NCI-H187 (cell line): ENCODE results near the gene TNPO3.
"Not testable (repeated sequence)": the region's sequence is repeated elsewhere in the genome, so short reads cannot be mapped to it uniquely, and the experiment has no call there.

Experiments
- DNase-seq, 2 experiments: peaks; one replicate each; lab custom pipeline; 2025; lab: John Stamatoyannopoulos, UW

Gene TNPO3

DNA sequence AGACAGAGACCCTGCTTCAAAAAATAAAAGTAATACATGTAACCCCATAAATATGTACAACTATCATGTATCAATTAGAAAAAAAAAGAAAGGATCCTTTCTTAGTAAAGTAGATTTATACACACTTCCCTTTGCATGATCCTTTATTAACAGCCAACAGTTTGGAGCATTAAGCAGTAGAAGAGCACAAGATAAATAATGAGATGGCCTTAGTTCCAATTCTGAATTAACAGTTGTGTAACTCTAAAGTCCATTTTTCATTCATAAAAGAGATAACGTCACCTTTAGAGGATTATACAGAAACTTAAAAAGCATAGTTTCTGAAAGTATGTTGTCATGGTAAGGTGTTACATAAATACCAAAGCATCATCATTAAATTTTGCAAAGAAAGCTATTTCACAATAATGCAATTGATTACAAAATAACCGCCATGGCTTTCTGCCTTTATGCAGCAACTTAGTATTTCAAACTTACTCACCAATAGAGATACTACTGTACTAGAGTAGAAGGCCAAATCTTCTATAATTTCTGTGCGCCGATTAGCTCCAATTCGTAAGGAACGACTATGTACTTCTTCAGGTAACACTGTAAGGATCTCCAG is 40.3 kb downstream of the TNPO3 start:
- DNase-seq = no peak

DNA sequence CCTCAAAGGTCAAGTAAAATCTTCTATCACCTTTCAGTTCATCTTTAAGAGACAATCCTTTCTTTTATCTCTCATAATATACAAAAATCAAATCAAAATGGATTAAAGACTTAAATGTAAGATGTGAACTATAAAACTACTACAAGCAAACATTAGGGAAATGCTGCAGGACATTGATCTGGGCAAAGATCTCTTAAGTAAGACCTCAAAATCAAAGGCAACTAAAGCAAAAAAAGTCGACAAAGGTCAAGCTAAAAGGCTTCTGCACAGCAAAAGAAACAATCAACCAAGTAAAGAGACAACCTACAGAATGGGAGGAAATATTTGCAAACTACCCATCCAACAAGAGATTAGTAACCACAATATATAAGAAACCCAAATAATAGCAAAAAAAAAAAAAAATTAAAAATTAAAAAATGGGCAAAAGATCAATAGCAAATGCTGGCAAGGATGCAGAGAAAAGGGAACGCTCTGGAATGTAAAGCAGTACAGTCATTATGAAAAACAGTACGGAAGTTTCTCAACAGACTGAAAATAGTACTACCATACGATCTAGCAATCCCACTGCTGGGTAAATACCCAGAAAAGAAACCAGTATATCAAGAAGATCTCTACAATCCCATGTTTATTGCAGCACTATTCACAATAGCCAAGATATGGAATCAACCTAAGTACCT is 41.7 kb downstream of the TNPO3 start:
- DNase-seq = no peak

DNA sequence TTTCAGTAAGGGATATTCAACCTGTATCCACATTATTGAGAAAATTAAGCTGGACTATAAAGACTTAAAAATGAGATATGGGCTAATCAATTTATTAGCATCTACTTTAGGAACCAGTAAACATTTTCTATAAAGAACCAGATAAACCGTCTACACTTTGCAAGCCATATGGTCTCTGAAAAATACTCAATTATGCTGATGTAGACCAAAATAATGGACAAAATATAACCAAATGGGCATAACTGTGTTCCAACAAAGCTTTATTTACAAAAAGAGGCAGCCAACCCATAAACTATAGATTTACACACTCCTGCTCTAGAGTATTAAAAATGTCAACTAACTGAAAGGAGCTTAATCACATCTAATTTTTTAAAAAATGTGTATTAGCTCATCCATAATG is 42.3 kb downstream of the TNPO3 start:
- DNase-seq = no peak

DNA sequence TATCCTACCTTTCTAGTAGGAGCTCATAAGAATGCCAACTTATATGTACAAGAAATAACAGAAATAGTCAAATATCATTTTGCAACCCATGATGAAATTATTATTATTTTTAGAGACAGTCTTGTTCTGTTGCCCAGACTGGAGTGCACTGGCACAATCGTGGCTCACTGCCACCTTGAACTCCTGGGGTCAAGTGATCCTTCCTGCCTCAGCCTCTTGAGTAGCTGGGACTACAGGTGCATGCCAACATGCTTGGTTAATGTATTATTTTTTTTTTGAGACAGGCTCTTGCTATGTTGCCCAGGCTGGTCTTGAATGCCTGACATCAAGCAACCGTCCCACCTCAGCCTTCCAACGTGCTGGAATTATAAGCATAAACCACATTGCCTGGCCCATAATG is 44.8 kb downstream of the TNPO3 start:
- DNase-seq = no peak

DNA sequence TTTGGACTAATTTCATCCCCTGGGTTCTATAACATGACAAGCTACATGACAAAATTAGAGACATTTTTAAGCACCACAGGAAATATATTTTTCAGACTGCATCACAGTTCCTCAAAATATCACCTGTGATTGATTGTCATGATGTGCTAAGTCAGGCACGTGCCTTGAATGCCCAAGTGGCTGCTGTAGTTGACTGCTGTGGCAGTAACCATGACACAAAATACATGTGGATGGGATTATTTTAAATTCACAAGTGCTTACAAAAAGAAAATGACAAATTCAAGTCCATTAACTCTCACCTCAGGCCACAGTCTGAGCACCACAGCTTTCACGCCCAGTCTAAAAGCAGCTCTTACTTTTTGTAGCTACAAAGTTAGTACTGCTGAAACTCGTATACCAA is 45.5 kb downstream of the TNPO3 start:
- no peak for DNase-seq

DNA sequence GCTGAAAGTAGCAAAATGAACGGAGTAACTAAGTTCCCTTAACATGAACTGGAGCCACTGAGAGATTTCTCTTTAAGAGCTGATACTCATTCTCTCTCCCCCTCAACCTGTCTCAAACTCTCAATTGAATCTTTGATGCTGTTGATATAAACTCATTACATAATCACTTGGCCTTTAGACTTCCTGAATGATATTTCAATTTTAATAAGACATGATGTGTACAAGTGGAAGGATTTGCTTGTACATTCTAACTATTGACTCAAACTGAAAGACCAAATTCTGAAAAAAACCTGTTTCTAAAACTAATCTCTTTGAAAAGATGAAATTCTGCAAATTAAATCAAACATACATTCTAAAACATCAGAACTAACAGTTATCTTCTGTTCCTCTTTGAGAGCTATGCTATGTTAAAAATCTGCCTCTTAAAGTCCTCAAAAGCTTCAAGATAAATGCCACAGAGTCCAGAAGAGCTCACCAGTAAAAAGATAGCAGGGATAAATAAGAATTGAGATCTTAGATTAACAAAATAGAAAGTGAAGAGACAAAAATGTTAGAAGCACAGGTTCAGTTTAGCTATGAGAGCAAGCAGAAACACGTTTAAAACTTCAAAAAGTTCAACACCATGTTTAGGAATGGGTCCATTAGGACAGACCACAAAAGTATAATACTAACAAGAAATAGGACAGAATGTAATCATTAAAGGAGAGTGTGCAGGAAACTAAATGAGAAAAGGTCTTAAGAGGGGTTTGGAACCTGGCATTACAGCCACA is 46.1 kb downstream of the TNPO3 start:
- no peak for DNase-seq

DNA sequence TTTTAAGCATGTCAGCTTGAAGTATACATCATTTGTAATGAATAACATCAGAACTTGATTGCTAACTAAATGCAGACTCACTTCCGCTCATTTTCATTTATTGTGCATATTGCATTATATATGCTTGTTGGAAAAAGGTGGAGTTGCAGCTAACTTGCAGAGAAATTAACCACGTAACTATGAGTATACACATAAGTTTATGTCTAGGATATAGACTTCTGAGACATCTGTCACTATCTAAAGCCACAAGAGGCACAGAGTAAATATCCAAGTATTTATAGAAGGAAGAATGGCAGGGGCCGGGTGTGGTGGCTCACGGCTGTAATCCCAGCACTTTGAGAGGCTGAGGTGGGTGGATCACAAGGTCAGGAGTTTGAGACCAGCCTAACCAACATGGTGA is 47.3 kb downstream of the TNPO3 start:
- DNase-seq = no peak

DNA sequence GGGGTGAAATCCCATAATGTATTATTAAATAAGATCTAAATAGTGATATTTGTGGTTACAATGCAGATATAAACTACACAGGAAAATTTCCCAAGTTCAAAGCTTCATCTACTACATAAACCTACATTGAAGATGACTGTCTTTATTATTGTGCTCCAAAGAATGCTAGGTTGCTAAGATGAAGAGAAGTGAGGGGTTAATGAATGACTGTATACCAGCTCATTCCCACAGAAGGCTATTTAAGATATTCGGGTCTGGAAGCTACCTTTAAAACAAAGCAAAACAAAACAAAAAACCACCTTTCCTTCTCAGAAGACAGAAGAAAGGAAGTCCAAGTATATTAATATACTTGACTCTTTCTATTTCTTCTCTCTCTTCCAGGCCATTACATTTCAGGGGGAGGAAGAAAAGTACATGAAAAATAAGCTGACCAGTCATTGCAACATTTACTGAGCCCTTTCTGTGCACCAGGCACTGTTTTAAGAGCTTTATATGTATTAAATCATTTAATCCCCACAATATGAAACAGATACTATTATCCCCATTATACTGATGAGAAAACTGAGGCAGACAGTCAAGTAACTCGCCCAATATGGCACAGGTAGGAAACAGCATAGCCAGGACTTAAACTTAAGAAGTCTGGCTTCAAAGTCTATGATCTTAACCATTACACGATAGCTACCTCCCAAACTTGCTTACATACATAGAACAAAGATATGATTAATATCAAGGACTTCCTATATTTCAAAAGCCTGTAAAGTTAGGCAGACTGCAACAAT is 48.1 kb downstream of the TNPO3 start:
- DNase-seq = no peak

DNA sequence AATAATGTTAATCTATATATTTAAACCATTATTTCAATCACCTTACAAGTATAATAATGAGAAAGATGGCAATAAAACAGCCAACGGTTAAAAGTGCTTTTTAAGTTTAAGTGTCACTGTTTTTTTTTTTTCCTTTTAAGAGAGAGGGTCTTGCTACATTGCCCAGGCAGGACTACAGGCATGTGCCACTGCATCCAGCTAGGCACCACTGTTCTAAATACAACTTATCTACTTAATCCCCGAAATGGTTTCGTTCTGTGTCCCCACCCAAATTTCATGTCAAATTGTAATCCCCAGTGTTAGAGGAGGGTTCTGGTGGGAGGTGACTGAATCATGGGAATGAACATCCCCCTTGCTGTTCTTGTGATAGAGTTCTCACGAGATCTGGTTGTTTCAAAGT is 49.7 kb downstream of the TNPO3 start:
- DNase-seq = no peak

DNA sequence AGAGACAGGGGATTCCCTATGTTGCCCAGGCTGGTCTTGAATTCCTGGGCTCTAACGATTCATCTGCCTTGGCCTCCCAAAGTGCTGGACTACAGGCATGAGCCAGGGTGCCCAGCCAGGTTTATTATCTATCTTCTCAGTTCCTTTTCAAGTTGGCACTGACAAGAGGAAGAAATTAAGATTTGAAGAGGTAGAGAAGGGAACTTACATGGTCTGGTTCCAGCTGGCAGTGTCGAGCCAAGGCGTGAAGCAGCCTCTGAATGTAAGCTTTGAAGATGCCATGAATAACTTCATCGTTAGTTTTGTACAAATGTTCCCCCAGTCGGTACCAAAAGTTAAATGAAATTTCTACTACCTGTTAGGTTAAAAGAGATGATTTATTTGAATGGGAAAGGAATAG is 57.7 kb downstream of the TNPO3 start:
- no peak for DNase-seq

DNA sequence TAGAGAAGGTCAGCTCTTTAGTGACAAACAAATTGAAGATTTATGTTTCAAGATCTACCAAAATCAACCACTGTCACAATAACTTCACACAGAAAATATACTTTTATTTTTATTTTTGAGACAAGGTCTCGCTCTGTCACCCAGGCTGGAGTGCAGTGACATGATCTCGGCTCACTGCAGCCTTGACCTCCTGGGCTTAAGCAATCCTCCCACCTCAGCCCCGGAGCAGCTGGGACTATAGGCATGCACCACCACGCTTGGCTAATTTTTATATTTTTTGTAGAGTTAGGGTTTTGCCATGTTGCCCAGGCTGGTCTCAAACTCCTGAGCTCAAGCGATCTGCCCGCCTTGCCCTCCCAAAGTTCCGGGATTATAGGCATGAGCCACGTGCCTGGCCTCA is 60.4 kb downstream of the TNPO3 start:
- DNase-seq = not testable (repeated sequence)

DNA sequence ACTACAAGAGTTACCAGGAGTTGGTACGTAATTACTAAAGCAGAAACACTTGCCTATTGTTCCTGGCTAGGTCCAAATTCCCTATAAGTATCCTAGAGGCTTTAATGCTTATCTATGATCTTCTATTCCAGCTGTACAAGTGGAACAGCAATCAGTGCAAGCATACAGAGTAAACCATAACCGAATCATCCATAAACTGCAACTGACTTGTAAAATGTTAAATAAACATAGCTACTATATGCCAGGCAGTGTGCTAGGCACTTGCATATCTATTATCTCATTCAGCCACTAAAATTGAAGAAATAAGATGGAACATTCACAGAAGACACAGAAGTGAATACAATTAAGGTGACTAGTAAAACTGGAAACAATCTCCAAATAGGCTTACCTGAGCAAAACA is 61.5 kb downstream of the TNPO3 start:
- no peak for DNase-seq

DNA sequence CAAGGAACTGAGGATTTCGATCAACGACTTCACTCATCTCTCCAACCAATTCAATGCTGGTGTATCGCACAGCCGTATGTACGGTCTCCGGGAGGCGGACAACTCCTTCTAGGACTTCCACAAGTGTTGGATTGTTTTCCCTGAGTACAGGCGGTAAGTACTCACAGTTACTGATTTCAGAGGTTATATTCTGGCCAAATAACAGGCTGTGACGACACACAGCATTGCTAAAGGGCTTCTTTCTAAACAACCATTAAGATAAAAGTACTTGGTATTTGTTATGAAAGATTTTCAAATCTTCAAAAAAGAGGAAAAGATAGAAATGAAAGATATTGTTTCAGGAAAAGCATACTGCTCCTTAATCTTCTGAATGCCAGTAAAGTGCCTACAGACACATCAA is 65.0 kb downstream of the TNPO3 start:
- DNase-seq = no peak

DNA sequence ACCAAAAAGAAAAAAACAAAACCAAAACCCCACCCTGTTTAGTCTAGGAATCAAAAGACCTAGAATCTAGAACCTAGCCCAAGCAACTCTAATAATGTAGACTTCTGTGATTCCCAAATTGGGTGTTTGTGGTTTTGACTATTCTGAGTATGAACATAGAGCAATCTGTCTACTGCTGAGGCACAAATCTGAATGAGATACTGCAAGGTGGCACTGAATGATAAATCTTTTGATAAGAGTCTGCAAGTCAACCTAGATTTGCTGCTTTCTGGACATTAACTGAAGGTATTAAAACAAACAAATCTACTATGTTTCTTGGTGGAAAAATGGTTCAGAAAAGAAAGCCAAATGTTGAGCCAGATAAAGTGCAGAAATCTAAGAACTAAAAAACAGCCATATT is 66.5 kb downstream of the TNPO3 start:
- no peak for DNase-seq

DNA sequence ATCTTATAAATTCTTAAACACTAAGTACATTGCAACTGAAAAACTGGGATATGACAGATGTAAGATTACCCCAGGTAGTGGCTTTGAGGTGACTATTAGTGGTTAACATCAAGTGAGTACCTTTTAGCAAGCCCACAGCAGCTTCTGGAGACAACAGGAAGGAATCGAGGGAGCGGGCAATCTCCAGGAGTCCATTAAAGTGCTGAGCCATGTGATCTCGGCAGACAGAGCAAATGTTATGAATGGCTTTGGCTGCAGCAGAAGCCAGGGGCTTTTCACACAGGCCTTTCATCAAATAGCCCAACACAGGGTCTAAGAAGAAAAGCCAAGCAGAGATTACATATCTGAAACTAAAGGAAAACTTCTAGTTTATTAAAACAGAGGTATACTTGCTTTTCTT is 68.3 kb downstream of the TNPO3 start:
- DNase-seq = no peak

DNA sequence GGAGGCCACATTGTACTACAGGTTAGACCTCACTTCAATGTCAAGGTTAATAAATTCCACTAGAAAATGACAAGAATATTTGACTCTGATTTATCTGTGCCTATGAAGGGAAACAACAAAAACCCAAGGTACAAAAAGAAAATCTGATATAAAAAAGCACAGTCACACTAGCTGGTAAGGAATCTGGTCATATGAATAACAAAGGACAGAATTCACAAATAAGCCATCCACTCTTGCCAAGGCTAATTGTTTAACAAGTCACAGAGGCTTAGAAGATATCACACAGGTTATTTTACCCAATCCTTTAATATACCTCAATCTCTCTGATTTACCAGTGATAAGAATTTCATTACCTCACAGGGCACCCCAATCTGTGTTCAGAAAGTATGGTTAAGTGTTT is 69.3 kb downstream of the TNPO3 start:
- no peak for DNase-seq

DNA sequence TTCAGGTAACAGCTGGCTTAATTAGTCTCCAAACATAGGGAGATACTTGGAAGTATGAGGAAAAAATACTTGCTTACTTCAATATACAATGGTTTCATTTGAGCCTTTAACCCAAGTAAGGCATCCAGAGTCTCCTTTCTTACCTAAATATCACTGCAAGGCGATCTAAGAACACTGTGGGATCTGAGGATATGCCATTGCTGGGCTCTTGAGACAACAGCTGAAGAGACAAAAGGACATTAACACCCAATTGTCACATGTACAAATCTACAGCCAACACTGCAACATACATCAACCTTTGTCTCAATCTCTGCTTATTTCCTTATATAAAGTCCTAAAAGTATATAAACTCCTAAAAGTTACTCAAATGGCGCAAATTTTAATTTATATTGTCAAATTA is 72.8 kb downstream of the TNPO3 start:
- DNase-seq = no peak

DNA sequence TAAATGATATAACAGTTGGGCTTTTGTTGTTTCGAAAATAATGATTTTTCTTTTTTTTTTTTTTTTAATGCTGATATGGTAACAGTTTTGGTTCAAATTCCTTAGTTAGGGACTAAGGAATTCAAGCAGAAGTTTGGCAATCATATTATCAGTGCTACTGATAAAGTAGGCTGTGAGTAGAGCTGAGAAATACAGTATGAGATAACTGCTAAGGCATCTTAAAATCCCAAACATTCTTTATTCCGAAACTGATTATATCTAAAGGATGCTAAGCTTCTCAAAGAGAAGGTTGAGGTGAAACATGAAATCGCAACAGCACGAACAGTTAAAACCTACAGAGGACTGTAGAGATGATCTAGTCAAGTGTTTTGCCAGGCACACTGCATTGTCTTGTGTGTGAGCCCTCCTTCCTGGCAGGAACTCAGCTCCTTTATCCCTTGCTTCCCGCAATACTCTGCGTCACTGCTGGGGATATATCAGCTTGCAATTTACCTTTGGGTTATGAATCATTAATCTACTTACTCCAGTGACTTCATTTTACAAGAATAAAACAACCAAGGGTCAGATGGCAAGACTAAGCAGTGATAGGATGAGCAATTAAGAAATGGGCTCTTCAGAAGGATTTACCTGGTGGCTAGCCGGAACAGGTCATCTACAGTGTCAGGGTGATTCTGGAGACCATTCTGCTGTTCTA is 80.5 kb downstream of the TNPO3 start:
- no peak for DNase-seq

DNA sequence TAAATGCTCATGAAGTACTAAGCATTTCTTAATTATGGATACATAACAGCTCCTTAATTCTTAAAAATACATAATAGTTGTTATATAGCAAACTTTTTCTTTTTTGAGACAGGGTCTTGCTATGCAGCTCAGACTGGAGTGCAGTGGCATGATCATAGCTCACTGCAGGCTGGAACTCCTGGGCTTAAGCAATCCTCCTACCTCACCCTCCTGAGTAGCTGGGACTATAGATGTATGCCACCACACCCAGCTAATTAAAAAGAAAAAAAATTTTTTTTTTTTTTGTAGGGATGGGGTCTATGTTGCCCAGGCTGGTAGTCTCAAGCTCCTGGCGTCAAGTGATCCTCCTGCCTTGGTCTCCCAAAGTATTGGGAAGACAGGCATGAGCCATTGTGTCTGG is 86.3 kb downstream of the TNPO3 start:
- DNase-seq = no peak

DNA sequence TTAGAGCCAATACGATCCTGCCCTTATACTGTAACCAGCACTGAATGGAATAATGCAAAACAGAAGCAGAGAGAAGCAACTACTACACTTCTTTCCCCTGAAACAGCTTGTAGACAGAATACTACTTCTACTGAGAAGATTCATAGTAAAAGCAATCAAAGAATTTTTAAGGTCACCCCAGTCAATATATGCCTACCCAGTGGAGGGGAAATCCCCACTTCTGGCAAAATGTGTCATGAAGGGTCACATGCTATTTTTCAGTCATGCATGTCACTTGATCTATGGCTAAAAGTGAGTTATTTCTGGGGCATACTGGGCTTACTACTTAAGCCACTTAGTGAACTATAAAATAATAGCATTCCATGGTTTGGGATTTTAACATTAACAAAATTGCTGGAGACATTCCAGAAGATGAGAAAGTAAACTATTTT is 91.6 kb downstream of the TNPO3 start:
- no peak for DNase-seq

DNA sequence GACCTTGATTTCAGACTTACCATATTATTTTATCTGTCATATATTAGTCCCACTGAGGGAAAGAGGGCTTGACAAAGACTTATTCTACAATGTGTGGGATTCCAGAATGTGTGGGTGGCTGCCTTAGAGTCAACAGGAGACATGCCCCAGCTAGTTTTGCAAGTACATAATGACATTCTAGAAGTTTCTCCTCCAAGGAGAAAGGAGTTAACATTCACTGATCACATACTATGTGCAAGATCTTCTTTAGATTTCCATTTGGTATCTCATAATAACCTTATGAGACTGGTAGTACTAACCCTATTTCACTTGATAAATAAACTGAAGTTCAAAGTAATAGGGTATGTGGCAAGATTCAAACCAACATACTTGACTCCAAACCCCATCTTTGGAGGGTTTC is 92.0 kb downstream of the TNPO3 start:
- DNase-seq = no peak

DNA sequence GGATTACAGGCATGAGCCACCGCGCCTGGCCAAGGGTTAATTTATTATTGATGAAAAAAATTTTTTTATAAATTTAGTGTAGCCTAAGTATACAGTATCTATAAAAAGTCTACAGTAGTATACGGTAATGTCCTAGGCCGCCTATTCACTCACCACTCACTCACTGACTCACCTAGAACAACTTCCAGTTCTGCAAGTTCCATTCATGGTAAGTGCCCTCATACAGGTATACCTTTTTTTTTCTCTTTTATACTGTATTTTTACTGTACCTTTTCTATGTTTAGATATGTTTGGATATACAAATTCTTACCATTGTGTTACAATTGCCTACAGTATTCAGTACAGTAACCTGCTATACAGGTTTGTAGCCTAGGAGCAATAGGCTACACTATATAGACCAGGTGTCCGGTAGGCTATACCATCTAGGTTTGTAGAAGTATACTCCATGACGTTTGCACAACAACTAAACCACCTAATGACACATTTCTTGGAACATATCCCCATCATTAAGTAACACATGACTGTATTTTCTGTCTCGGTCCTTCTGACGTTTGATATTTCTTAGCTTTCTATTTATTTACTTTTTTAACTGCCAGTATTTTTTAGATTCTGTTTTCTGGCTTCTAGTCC is 93.8 kb downstream of the TNPO3 start:
- no peak for DNase-seq
